NB4 (cell line): Measurements from ENCODE around the gene PRKAR1B.

Experiments
- CTCF ChIP-seq: IDR thresholded peaks from one replicate; pipeline ENCODE4 v1.5.1; 2012; ENCODE audit warnings: low read depth, low read length
- MAX ChIP-seq: IDR thresholded peaks from 2 replicates; pipeline ENCODE4 v1.6.1; 2011; ENCODE audit warnings: low read depth, low read length
- MYC ChIP-seq: IDR thresholded peaks from 2 replicates; pipeline ENCODE4 v1.6.1; 2011; ENCODE audit warnings: low read depth, low read length
- POLR2A ChIP-seq: IDR thresholded peaks from 2 replicates; pipeline ENCODE4 v1.6.1; 2011; ENCODE audit warnings: mild to moderate bottlenecking; ENCODE audit not compliant: insufficient read length; ENCODE audit errors: extremely low read depth

- TF ChIP-seq POLR2A (no peak), CTCF (no peak), MAX (no peak), MYC (no peak)
These were observed 193.8 kb downstream of the PRKAR1B start for GRCh38 chr7:533266-533665.
